BLaER1 treated with 17β-estradiol and CSF1 and Interleukin-3, amounts not matched to agents 10 nM and 100 nM (cell line): ENCODE data around the gene FAM107B.
"Not testable (repeated sequence)": the region's sequence is repeated elsewhere in the genome, so short reads cannot be mapped to it uniquely, and the experiment has no call there.

ENCODE experiments used
- H3K27ac ChIP-seq, 11 experiments: shearing (Covaris generic); formaldehyde crosslinking; 2 replicates each; pipeline ENCODE4 v1.8.1; 2022
- H3K27me3 ChIP-seq, 11 experiments: shearing (Covaris generic); formaldehyde crosslinking; 2 replicates each; pipeline ENCODE4 v1.8.1; 2022
- H3K36me3 ChIP-seq, 11 experiments: shearing (Covaris generic); formaldehyde crosslinking; 2 replicates each; pipeline ENCODE4 v1.8.1; 2022
- H3K4me1 ChIP-seq, 10 experiments: shearing (Covaris generic); formaldehyde crosslinking; 2 replicates each; pipeline ENCODE4 v1.8.1; 2022
- H3K4me2 ChIP-seq, 11 experiments: shearing (Covaris generic); formaldehyde crosslinking; 2 replicates each; pipeline ENCODE4 v1.8.1; 2022
- H3K4me3 ChIP-seq, 10 experiments: shearing (Covaris generic); formaldehyde crosslinking; 2 replicates each; pipeline ENCODE4 v1.8.1; 2022
- H3K9ac ChIP-seq, 11 experiments: shearing (Covaris generic); formaldehyde crosslinking; 2 replicates each; pipeline ENCODE4 v1.8.1; 2022
- H3K9me3 ChIP-seq, 11 experiments: shearing (Covaris generic); formaldehyde crosslinking; replicated peaks in 1 of 11; 2 replicates each; pipeline ENCODE4 v1.8.1; 2022
- H4K20me1 ChIP-seq, 11 experiments: shearing (Covaris generic); formaldehyde crosslinking; 2 replicates each; pipeline ENCODE4 v1.8.1; 2022
- Cebpa-rat ChIP-seq, 11 experiments: shearing (Covaris generic); IDR thresholded peaks; 2 replicates each; pipeline ENCODE4 v1.8.1; 2022

The FAM107B gene

DNA sequence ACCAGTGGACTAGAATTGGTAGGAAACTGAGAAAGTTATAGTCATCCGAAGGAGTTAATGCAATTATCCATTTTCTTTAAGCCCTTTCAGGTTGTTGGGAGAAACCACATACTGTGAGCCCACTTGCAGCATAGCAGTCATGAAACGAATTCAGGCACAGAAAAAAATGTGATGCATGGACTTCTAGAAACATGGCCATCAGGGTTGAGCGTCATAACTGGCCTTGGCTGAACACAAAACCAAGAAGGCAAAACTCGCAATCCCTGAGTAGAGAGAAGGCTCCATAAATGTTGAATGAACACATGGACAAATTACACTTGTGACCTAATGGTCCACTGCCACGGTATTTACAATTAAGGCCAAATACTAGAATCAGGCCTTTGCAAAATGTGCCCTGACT lies 121.9 kb downstream of the FAM107B start:
- no peak for TF ChIP-seq Cebpa-rat (IDR thresholded peaks at IDR 0.05)
- Histone ChIP-seq H3K4me1 (peaks cover 55 to 75% (median 67%) of the 10 kb centered on the region in 10 experiments), H3K9me3 (peaks cover 0 to 45% (median 33%) of the 10 kb centered on the region in 11 experiments; a peak in 15 of 22 replicates), H3K4me2 (peak overlapping the region; percentile 35 to 87 (median 67); a peak in 20 of 22 replicates), H3K9ac (no peak overlapping the region), H4K20me1 (no peaks in the 10 kb centered on the region), H3K36me3 (no peaks in the 10 kb centered on the region), H3K4me3 (no peak overlapping the region), H3K27ac (0 out of 22 replicates have a peak overlapping the region, but pooled peaks of 4 of the 11 experiments have one; percentile 11 to 94 (median 16)), H3K27me3 (no peaks in the 10 kb centered on the region)

DNA sequence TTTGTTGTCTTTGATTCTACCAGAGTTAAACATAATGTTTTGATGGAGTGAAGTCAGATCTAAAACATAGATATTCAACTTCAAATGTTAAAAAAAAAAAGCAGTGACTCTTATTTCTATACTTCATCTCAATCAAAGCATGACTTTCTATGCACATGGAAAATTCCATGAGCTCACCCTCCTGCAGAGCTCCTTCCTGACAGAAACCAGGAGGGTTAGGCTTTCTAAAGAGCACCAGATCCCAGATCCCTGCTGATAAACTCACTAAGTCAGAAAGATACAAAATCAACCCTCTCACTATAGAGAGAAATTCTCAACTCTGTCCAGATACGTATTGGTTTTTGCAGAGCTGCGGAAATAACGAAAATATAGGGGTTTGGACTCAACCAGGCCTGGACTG lies 122.6 kb downstream of the FAM107B start:
- Histone ChIP-seq H4K20me1 (no peaks in the 10 kb centered on the region), H3K27me3 (no peaks in the 10 kb centered on the region), H3K4me1 (peaks cover 54 to 75% (median 67%) of the 10 kb centered on the region in 10 experiments), H3K9me3 (peaks cover 0 to 37% (median 25%) of the 10 kb centered on the region in 11 experiments; a peak in 15 of 22 replicates), H3K4me3 (no peak overlapping the region), H3K36me3 (no peaks in the 10 kb centered on the region), H3K9ac (no peak overlapping the region), H3K4me2 (no peak overlapping the region), H3K27ac (no peak overlapping the region)
- TF ChIP-seq Cebpa-rat (IDR thresholded peaks at IDR 0.05): no peak

DNA sequence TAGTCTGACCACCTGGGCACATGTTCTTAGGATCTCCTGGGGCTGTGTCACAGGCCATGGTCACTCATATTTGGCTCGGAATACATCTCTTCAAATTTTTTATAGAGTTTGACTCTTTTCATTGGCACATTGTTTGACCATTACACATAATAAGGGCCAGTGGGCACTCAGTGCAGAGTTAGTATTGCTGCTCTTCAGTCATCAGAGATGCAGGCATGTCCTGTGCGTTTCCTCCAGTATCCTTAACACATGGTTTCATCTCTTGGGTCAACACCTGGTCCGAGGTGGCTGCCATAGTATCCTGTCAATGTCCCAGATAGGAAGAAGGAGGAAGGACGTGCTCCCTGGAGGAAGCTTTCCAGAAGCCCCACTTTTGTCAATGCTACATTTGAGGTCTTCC lies 125.0 kb downstream of the FAM107B start:
- no peak for TF ChIP-seq Cebpa-rat (IDR thresholded peaks at IDR 0.05)

DNA sequence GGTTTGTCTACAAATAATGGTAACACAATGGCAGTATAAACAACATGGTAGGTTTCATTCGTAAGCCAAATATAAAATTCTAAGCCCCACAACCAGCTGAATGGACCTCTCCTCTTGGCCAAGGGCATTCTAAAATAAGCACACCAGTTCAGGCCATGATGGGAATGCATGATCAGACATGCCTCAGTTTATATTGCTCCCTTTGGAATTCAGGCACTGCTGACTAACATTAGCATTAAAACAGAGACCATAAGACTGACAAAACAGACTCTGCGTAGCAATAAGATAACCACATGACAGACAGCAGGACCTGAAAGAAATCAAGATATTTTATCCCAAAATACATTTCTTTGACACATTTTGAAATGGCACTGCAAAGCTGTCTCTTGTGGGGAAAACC lies 125.8 kb downstream of the FAM107B start:
- H4K20me1 ChIP-seq: no peaks in the 10 kb centered on the region
- no peak overlapping the region for H3K4me3 ChIP-seq
- H3K27me3 ChIP-seq: no peaks in the 10 kb centered on the region
- H3K9me3 ChIP-seq: peaks cover 0 to 33% (median 24%) of the 10 kb centered on the region in 11 experiments; a peak in 13 of 22 replicates
- H3K9ac ChIP-seq: peak overlapping the region in 1 of 11 experiments; percentile 69; a peak in 1 of 22 replicates
- peak overlapping the region; percentile 66 to 93 (median 84) for H3K4me2 ChIP-seq
- H3K4me1 ChIP-seq: peaks cover 46 to 74% (median 58%) of the 10 kb centered on the region in 10 experiments
- no peak for TF ChIP-seq Cebpa-rat (IDR thresholded peaks at IDR 0.05)
- H3K27ac ChIP-seq: peak overlapping the region in 10 of 11 experiments; percentile 32 to 78 (median 57); a peak in 13 of 22 replicates
- no peaks in the 10 kb centered on the region for H3K36me3 ChIP-seq

More for the DNA sequence above, 125.0 kb downstream of the FAM107B start:
- Histone ChIP-seq H3K27ac (no peak overlapping the region), H3K9me3 (peaks cover 0 to 33% (median 24%) of the 10 kb centered on the region in 11 experiments; a peak in 13 of 22 replicates), H3K4me1 (peaks cover 48 to 75% (median 65%) of the 10 kb centered on the region in 10 experiments), H3K36me3 (no peaks in the 10 kb centered on the region), H3K27me3 (no peaks in the 10 kb centered on the region), H3K4me2 (0 out of 22 replicates have a peak overlapping the region, but pooled peaks of 1 of the 11 experiments have one; percentile 85), H3K4me3 (no peak overlapping the region), H4K20me1 (no peaks in the 10 kb centered on the region), H3K9ac (no peak overlapping the region)

DNA sequence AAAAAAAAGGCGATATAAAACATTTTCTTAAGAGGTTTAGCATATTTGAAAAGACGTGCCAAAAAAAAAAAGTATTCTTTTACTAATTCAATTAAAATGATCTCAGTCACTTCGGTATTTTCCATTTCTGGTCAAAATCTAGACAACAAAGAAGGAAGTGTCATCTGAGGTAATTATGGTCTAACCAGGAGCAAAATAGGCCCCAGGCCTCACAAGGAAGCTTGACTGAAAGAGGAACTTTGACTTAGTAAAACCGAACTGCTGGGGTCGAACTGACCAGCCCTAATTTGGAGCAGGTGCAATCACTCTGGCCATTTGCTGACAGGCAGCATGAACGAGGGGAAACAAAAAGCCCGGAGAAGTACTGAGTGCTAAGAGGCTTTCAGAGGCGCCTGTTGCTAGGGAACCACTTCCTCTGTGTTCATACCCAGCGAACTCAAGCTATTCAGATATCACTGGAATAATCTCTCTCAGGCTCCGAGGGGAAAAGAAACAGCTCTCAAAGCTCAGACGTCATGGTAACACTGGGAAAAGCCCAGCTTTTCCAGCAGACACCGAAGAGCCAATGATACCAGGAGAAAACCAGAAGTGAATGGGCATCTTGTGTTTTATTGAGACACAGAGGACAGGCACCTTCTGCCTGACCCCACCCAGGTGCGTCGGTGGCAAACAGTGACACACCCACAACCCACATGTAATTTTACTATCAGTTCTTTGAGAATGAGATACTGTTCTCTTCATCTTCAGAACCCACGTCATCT lies 126.5 kb downstream of the FAM107B start:
- peak overlapping the region; percentile 7 to 69 (median 42); a peak in 19 of 22 replicates for H3K9ac ChIP-seq
- peaks cover 0 to 37% (median 25%) of the 10 kb centered on the region in 11 experiments; a peak in 17 of 22 replicates for H3K9me3 ChIP-seq
- H3K27ac ChIP-seq: peak overlapping the region; percentile 4 to 78 (median 53); a peak in 20 of 22 replicates
- peak overlapping the region in 2 of 10 experiments; percentile 21 to 49; a peak in 2 of 20 replicates for H3K4me3 ChIP-seq
- peaks cover 39 to 67% (median 50%) of the 10 kb centered on the region in 10 experiments for H3K4me1 ChIP-seq
- H3K27me3 ChIP-seq: no peaks in the 10 kb centered on the region
- no peaks in the 10 kb centered on the region for H4K20me1 ChIP-seq
- H3K36me3 ChIP-seq: no peaks in the 10 kb centered on the region
- TF ChIP-seq Cebpa-rat (IDR thresholded peaks at IDR 0.05): no peak
- H3K4me2 ChIP-seq: peak overlapping the region; percentile 66 to 93 (median 84)

DNA sequence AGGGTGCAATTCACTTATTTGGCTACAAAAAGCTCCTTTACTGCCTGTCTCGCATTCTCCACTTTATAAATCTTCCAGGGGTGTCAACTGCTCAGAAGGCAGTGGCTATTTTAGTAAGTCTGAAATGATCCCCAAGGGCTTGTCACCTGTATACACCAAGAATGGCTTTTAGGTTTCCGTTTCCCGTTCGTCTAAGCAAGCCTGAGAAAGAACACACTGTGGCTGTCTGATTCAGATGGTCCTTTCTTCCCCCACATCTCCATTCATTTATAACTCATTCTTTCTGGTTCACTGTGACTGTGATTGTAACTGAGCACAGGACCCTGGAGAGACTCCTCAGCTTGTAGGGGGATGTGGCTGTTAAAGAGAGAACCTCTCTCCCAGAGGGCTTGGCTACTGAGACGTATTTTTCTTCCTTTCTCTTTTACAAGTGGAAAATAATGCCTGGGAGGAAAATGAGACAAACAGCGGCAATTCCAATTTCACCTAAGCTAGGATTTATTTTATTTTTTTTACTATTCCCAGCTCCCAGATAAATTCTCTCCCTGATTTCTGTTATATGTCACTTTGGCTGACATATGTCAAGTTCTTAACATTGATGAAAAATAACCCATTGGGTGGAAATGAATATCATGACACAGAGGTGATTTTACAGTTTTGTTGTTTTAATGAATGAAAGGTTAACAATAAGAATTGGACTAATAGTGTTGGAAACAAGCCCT lies 129.3 kb downstream of the FAM107B start:
- H3K27me3 ChIP-seq: no peaks in the 10 kb centered on the region
- H3K4me2 ChIP-seq: peak overlapping the region; percentile 36 to 86 (median 62); a peak in 20 of 22 replicates
- no peak overlapping the region; a peak in 1 of 20 replicates for H3K4me3 ChIP-seq
- H3K4me1 ChIP-seq: peaks cover 33 to 54% (median 44%) of the 10 kb centered on the region in 10 experiments
- H3K9ac ChIP-seq: peak overlapping the region in 4 of 11 experiments; percentile 1 to 17 (median 10); a peak in 4 of 22 replicates
- H4K20me1 ChIP-seq: no peaks in the 10 kb centered on the region
- peak overlapping the region in 6 of 11 experiments; percentile 9 to 37 (median 20); a peak in 10 of 22 replicates for H3K27ac ChIP-seq
- H3K9me3 ChIP-seq: peaks cover 16 to 39% (median 30%) of the 10 kb centered on the region in 11 experiments; a peak in 21 of 22 replicates
- H3K36me3 ChIP-seq: no peaks in the 10 kb centered on the region
- no peak for TF ChIP-seq Cebpa-rat (IDR thresholded peaks at IDR 0.05)

DNA sequence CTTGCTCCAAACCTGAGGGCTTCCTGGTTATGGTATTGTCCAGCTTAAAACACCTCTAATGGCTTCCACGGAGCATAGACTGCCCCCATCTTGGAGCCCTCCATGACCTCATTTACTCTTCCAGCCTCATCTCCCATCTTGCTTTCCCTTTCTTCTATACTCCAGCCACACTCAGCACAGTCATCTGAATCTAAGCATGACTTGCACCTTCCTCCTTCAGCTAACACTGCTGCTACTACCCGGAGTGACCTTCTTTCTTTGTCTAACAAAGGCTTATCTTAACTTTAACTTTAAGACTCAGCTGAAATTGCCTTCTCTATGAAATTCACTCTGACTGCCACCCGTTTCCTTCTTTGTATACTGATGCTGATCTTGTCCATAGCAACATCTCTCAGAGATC lies 135.1 kb downstream of the FAM107B start:
- peaks cover 9 to 21% (median 13%) of the 10 kb centered on the region in 10 experiments for H3K4me1 ChIP-seq
- no peaks in the 10 kb centered on the region for H3K27me3 ChIP-seq
- H3K9me3 ChIP-seq: peaks cover 13 to 26% (median 18%) of the 10 kb centered on the region in 11 experiments; a peak in 21 of 22 replicates
- no peaks in the 10 kb centered on the region for H3K36me3 ChIP-seq
- H3K27ac ChIP-seq: no peak overlapping the region
- H3K4me3 ChIP-seq: no peak overlapping the region
- no peak overlapping the region for H3K4me2 ChIP-seq
- no peaks in the 10 kb centered on the region for H4K20me1 ChIP-seq
- TF ChIP-seq Cebpa-rat (IDR thresholded peaks at IDR 0.05): no peak
- H3K9ac ChIP-seq: no peak overlapping the region

DNA sequence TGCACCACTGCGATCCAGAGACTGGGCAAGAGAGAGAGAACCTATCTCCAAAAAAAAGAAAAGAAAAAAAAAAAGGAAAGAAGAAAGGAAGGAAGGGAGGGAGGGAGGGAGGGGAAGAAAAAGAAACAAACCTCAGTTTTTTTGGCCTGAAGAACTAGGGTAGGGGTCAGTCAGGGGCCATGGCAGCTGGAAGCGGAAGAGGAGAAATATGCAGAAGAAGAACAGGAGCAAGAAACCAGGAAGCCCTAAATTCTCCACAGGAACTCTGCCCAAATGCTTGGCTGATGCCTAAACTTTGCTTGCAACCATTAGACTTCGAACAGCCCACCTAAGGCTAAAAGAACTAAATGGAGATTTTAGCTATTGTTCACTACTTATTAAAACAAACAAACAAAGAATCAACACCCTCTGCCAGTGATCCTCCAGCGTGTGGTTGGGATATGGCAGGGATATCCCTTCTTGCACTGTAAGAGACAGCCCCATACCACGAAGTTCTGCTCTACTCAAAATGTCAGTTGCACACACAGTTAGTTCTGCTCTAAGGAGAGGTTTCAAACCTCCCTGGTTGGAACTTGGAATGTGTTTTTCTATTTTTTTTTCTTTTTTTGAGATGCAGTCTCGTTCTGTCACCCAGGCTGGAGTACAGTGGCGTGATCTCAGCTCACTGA lies 139.5 kb downstream of the FAM107B start:
- Histone ChIP-seq H3K4me3 (no peak overlapping the region), H3K27ac (no peak overlapping the region), H3K36me3 (no peaks in the 10 kb centered on the region), H3K4me1 (peaks cover 10 to 22% (median 17%) of the 10 kb centered on the region in 10 experiments), H3K9me3 (no peaks in the 10 kb centered on the region), H3K4me2 (peak overlapping the region; percentile 14 to 66 (median 42); a peak in 18 of 22 replicates), H4K20me1 (no peaks in the 10 kb centered on the region), H3K9ac (no peak overlapping the region), H3K27me3 (no peaks in the 10 kb centered on the region)
- no peak for TF ChIP-seq Cebpa-rat (IDR thresholded peaks at IDR 0.05)

DNA sequence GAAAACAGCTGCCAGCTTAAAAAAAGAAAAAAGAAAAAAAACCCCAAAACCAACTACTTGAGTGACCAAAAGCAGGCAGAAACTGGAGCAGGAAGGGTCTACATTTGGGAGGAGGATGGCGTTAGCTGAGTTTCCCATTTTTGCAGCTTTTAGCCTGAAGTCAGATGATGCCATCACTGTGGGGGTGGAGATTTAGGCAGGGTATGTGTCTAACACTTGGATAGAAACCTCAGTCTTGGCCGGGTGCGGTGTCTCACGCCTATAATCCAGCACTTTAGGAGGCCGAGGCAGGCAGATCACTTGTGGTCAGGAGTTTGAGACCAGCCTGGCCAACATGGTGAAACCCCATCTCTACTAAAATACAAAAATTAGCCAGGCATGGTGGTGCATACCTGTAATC lies 140.1 kb downstream of the FAM107B start:
- not testable (repeated sequence) for H3K27me3 ChIP-seq, H3K4me3 ChIP-seq, H3K36me3 ChIP-seq, H3K9ac ChIP-seq, H4K20me1 ChIP-seq, H3K27ac ChIP-seq, H3K9me3 ChIP-seq
- Histone ChIP-seq H3K4me1 (peaks cover 10 to 27% (median 22%) of the 10 kb centered on the region in 10 experiments), H3K4me2 (peak overlapping the region in 9 of 11 experiments; percentile 5 to 66 (median 34); a peak in 13 of 22 replicates)
